ENCODE measurements around the gene RASA2. TPM values are rescaled to one million over a fixed set of nuclear protein-coding genes. Genes with fewer than 3 reads are reported as not detected.

RASA2 gene
- total and polyA plus RNA-seq, 2 experiments from 2014 or later, result 6.3 to 18.0 TPM

- Histone ChIP-seq H3K36me3 (no peaks in the 10 kb centered on the region), H3K4me1 (ENCODE audit: low read depth) (no peaks in the 10 kb centered on the region)
Observed at GRCh38 chr3:141550926-141551665, 64.3 kb downstream of the RASA2 start.

GRCh38 chr3:141552440-141552991 is 65.7 kb downstream of the RASA2 start:
- TF ChIP-seq CTCF (IDR thresholded peaks at IDR 0.05; ENCODE audit: low read depth, low read length), result no peak
- Histone ChIP-seq H3K27me3 (no peaks in the 10 kb centered on the region), H3K4me3 (no peak overlapping the region), H3K9me3 (ENCODE audit: low read depth) (no peaks in the 10 kb centered on the region), H3K27ac (no peak overlapping the region), H3K4me1 (ENCODE audit: low read depth) (peaks cover 11% of the 10 kb centered on the region), H3K36me3 (no peaks in the 10 kb centered on the region)
- no peak for DNase-seq (ENCODE audit: low read depth in 1 of 2, low spot score in 1 of 2)

More at GRCh38 chr3:141550926-141551665, 64.3 kb downstream of the RASA2 start:
- no peaks in the 10 kb centered on the region for H3K9me3 ChIP-seq (ENCODE audit: low read depth)
- TF ChIP-seq CTCF (IDR thresholded peaks at IDR 0.05; ENCODE audit: low read depth, low read length), result no peak
- no peak for DNase-seq (ENCODE audit: low read depth in 1 of 2, low spot score in 1 of 2)
- H3K27me3 ChIP-seq, result no peaks in the 10 kb centered on the region
- no peak overlapping the region for H3K4me3 ChIP-seq
- no peak overlapping the region for H3K27ac ChIP-seq

- Histone ChIP-seq H3K4me1 (ENCODE audit: low read depth) (peaks cover 14% of the 10 kb centered on the region), H3K9me3 (ENCODE audit: low read depth) (no peaks in the 10 kb centered on the region), H3K4me3 (no peak overlapping the region), H3K36me3 (no peaks in the 10 kb centered on the region), H3K27ac (no peak overlapping the region), H3K27me3 (no peaks in the 10 kb centered on the region)
- TF ChIP-seq CTCF (IDR thresholded peaks at IDR 0.05; ENCODE audit: low read depth, low read length), result no peak
- peak in 1 of 2 donors; percentile 58 for DNase-seq (ENCODE audit: low read depth in 1 of 2, low spot score in 1 of 2)
Observed at GRCh38 chr3:141553055-141553454, 66.2 kb downstream of the RASA2 start.

- no peaks in the 10 kb centered on the region for H3K9me3 ChIP-seq (ENCODE audit: low read depth)
- no peaks in the 10 kb centered on the region for H3K36me3 ChIP-seq
- H3K27ac ChIP-seq, result peak overlapping the region; percentile 88
- H3K27me3 ChIP-seq, result no peaks in the 10 kb centered on the region
- peak in 1 of 2 donors; percentile 26 for DNase-seq (ENCODE audit: low read depth in 1 of 2, low spot score in 1 of 2)
- no peak overlapping the region for H3K4me3 ChIP-seq
- no peak for TF ChIP-seq CTCF (IDR thresholded peaks at IDR 0.05; ENCODE audit: low read depth, low read length)
- H3K4me1 ChIP-seq (ENCODE audit: low read depth), result peaks cover 18% of the 10 kb centered on the region
Observed at GRCh38 chr3:141556034-141556433, 69.2 kb downstream of the RASA2 start.

GRCh38 chr3:141557961-141558706 is 71.3 kb downstream of the RASA2 start:
- Histone ChIP-seq H3K36me3 (no peaks in the 10 kb centered on the region), H3K9me3 (ENCODE audit: low read depth) (no peaks in the 10 kb centered on the region), H3K27me3 (no peaks in the 10 kb centered on the region), H3K4me3 (no peak overlapping the region), H3K4me1 (ENCODE audit: low read depth) (peaks cover 18% of the 10 kb centered on the region), H3K27ac (peak overlapping the region; percentile 88)
- no peak for DNase-seq (ENCODE audit: low read depth in 1 of 2, low spot score in 1 of 2)
- TF ChIP-seq CTCF (IDR thresholded peaks at IDR 0.05; ENCODE audit: low read depth, low read length), result no peak

All from cardiac muscle cell (in vitro differentiated cells and primary cell).